GM23248 (cell line): ENCODE results near the gene SLC12A4. TPM values are rescaled to one million over a fixed set of nuclear protein-coding genes. Genes with fewer than 3 reads are reported as not detected.

Experiments used
- DNase-seq: peaks from one replicate; pipeline ENCODE4 v3.0.0-alpha.2; 2015
- H2AFZ ChIP-seq: fragments of 200-600 bp; sonication (generic); 2 replicates; pipeline ENCODE4 v1.6.1; 2016; ENCODE audit warnings: antibody characterized with exemption
- H3F3A ChIP-seq: fragments of 200-600 bp; sonication (generic); 2 replicates; pipeline ENCODE4 v1.6.1; 2016; ENCODE audit warnings: mild to moderate bottlenecking, antibody characterized with exemption, mixed run types; ENCODE audit not compliant: insufficient read depth
- H3K27ac ChIP-seq: fragments of 200-600 bp; sonication (generic); 2 replicates; pipeline ENCODE4 v1.5.1; 2016; ENCODE audit warnings: mild to moderate bottlenecking
- H3K27me3 ChIP-seq: fragments of 200-600 bp; sonication (generic); replicated peaks from 2 replicates; pipeline ENCODE4 v1.6.1; 2016; ENCODE audit warnings: mild to moderate bottlenecking; ENCODE audit not compliant: insufficient read depth
- H3K36me3 ChIP-seq: fragments of 200-600 bp; sonication (generic); 2 replicates; pipeline ENCODE4 v1.6.1; 2016; ENCODE audit warnings: low read depth, mild to moderate bottlenecking
- H3K4me1 ChIP-seq: fragments of 200-600 bp; sonication (generic); 2 replicates; pipeline ENCODE4 v1.6.1; 2016; ENCODE audit warnings: mild to moderate bottlenecking; ENCODE audit not compliant: insufficient read depth
- H3K4me2 ChIP-seq: fragments of 200-600 bp; sonication (generic); one replicate; pipeline ENCODE4 v1.6.1; 2016; ENCODE audit warnings: mild to moderate bottlenecking; ENCODE audit not compliant: unreplicated experiment
- H3K4me3 ChIP-seq: fragments of 200-600 bp; sonication (generic); 2 replicates; pipeline ENCODE4 v1.5.1; 2016; ENCODE audit warnings: mild to moderate bottlenecking
- H3K79me2 ChIP-seq: fragments of 200-600 bp; sonication (generic); 2 replicates; pipeline ENCODE4 v1.6.1; 2016; ENCODE audit warnings: mild to moderate bottlenecking; ENCODE audit not compliant: insufficient read depth
- H3K9ac ChIP-seq: fragments of 200-600 bp; sonication (generic); 2 replicates; pipeline ENCODE4 v1.6.1; 2016; ENCODE audit warnings: mild to moderate bottlenecking
- H3K9me2 ChIP-seq: fragments of 200-600 bp; sonication (generic); 2 replicates; pipeline ENCODE4 v1.6.1; 2016; ENCODE audit warnings: mixed run types, mild to moderate bottlenecking, moderate library complexity; ENCODE audit not compliant: insufficient read depth
- H3K9me3 ChIP-seq: fragments of 200-600 bp; sonication (generic); one replicate; pipeline ENCODE4 v1.6.1; 2017; ENCODE audit warnings: low read depth
- H4K20me1 ChIP-seq: fragments of 200-600 bp; sonication (generic); 2 replicates; pipeline ENCODE4 v1.6.0; 2016; ENCODE audit not compliant: insufficient read depth
- EZH2 ChIP-seq: fragments of 200-600 bp; sonication (generic); IDR thresholded peaks from 2 replicates; pipeline ENCODE4 v1.6.1; 2018; ENCODE audit warnings: antibody characterized with exemption, mild to moderate bottlenecking; ENCODE audit not compliant: insufficient read depth, poor library complexity, severe bottlenecking
- EZH2phosphoT487 ChIP-seq: fragments of 200-600 bp; sonication (generic); IDR thresholded peaks from 2 replicates; pipeline ENCODE4 v1.6.1; 2018; ENCODE audit warnings: antibody characterized with exemption, moderate library complexity, mild to moderate bottlenecking, low read depth; ENCODE audit not compliant: insufficient read depth
- WGBS, 2 experiments: methylation state at CpG; one replicate each; pipeline ENCODE4 v1.1.6; 2015 to 2017; ENCODE audit warnings: low lambda C conversion rate in 2 of 2, low coverage in 1 of 2; ENCODE audit errors: missing lambda C conversion rate in 2 of 2; 5-methylcytosine and 5-hydroxymethylcytosine counted together
- in situ Hi-C: fragments of 300-500 bp; cut with MboI; formaldehyde crosslinking; loops from 2 replicates; pipeline ENCODE4 v1.15.0; 2020
- polyA plus RNA-seq: library from polyadenylated mRNA; unstranded; fragments of >200 nt; fragmentation: Nextera tagmentation; extraction: Ambion mirVana; gene quantifications from 2 replicates; pipeline ENCODE4 v1.2.1, GENCODE V29; 2016
- total RNA-seq: library from RNA; depleted of rRNA; stranded (reverse); fragments of >200 nt; shearing (Covaris generic); gene quantifications from 2 replicates; pipeline ENCODE4 v1.2.3, GENCODE V29; 2014

The SLC12A4 gene
- total and polyA plus RNA-seq, 2 experiments from 2014 or later = 63.0 to 101 TPM

- no peaks in the 10 kb centered on the region for H3K9me2 ChIP-seq
- H3K4me2 ChIP-seq = peak overlapping the region; percentile 99
- H3K79me2 ChIP-seq = peaks cover 64% of the 10 kb centered on the region
- H3K4me1 ChIP-seq = peaks cover 18% of the 10 kb centered on the region
- no peaks in the 10 kb centered on the region for H3K27me3 ChIP-seq
- H3K27ac ChIP-seq = peak overlapping the region; percentile 80
- in situ Hi-C loops = no loop called here
- TF ChIP-seq EZH2phosphoT487 (no peak), EZH2 (no peak)
- H3K9ac ChIP-seq = peak overlapping the region; percentile 98
- H4K20me1 ChIP-seq = 0 out of 2 replicates have a peak, but pooled peaks cover 3% of the 10 kb centered on the region
- H3K36me3 ChIP-seq = peaks cover 15% of the 10 kb centered on the region
- no peak overlapping the region for H2AFZ ChIP-seq
- DNase-seq = peak; percentile 61
- WGBS, 2 experiments = 24 to 30% methylated on average over 3 of the region's 3 CpGs
- peak overlapping the region; percentile 94 for H3K4me3 ChIP-seq
- H3F3A ChIP-seq = peaks cover 4% of the 10 kb centered on the region; the same call in 1 of the 2 replicates
- no peaks in the 10 kb centered on the region for H3K9me3 ChIP-seq
Observed at GRCh38 chr16:67966549-67967182, 1.8 kb downstream of the SLC12A4 start.

GRCh38 chr16:67965668-67966548 lies 2.5 kb downstream of the SLC12A4 start:
- no peak for DNase-seq
- WGBS, 2 experiments = 67 to 70% methylated on average over 11 of the region's 11 CpGs
- Histone ChIP-seq H3K4me3 (peak overlapping the region; percentile 94), H3K79me2 (peaks cover 72% of the 10 kb centered on the region), H3K27ac (peak overlapping the region; percentile 80), H3K9me3 (no peaks in the 10 kb centered on the region), H3K4me2 (peak overlapping the region; percentile 99), H3K4me1 (peaks cover 18% of the 10 kb centered on the region), H3F3A (peaks cover 8% of the 10 kb centered on the region), H3K9ac (peak overlapping the region; percentile 98), H3K36me3 (peaks cover 23% of the 10 kb centered on the region), H4K20me1 (0 out of 2 replicates have a peak, but pooled peaks cover 3% of the 10 kb centered on the region), H2AFZ (no peak overlapping the region), H3K9me2 (no peaks in the 10 kb centered on the region), H3K27me3 (no peaks in the 10 kb centered on the region)
- in situ Hi-C loops = no loop called here
- TF ChIP-seq EZH2 = no peak
- no peak for TF ChIP-seq EZH2phosphoT487

- no peak for TF ChIP-seq EZH2phosphoT487
Observed at GRCh38 chr16:67964477-67965131, 3.8 kb downstream of the SLC12A4 start.

GRCh38 chr16:67963662-67964321 lies 4.6 kb downstream of the SLC12A4 start:
- H3F3A ChIP-seq = peaks cover 16% of the 10 kb centered on the region
- H3K9ac ChIP-seq = no peak overlapping the region

More at GRCh38 chr16:67964477-67965131, 3.8 kb downstream of the SLC12A4 start:
- H3K36me3 ChIP-seq = peaks cover 23% of the 10 kb centered on the region
- H3K4me2 ChIP-seq = peak overlapping the region; percentile 3
- peaks cover 30% of the 10 kb centered on the region for H3K4me1 ChIP-seq
- no peak overlapping the region for H2AFZ ChIP-seq
- no peak for DNase-seq
- H3K9me3 ChIP-seq = no peaks in the 10 kb centered on the region
- H3K27ac ChIP-seq = no peak overlapping the region
- H3K9me2 ChIP-seq = no peaks in the 10 kb centered on the region
- 50 to 53% methylated on average over 6 of the region's 6 CpGs for WGBS, 2 experiments
- no peaks in the 10 kb centered on the region for H3K27me3 ChIP-seq
- no peak overlapping the region for H3K4me3 ChIP-seq
- H3K79me2 ChIP-seq = peaks cover 85% of the 10 kb centered on the region
- in situ Hi-C loops = no loop called here
- H3F3A ChIP-seq = peaks cover 16% of the 10 kb centered on the region
- 0 out of 2 replicates have a peak, but pooled peaks cover 3% of the 10 kb centered on the region for H4K20me1 ChIP-seq
- no peak overlapping the region for H3K9ac ChIP-seq

More at GRCh38 chr16:67963662-67964321, 4.6 kb downstream of the SLC12A4 start:
- TF ChIP-seq EZH2phosphoT487 (no peak), EZH2 (no peak)
- Histone ChIP-seq H4K20me1 (0 out of 2 replicates have a peak, but pooled peaks cover 3% of the 10 kb centered on the region), H3K4me2 (no peak overlapping the region), H2AFZ (no peak overlapping the region), H3K9me3 (no peaks in the 10 kb centered on the region), H3K27me3 (no peaks in the 10 kb centered on the region), H3K27ac (no peak overlapping the region), H3K4me1 (peaks cover 38% of the 10 kb centered on the region), H3K79me2 (peaks cover 93% of the 10 kb centered on the region), H3K9me2 (no peaks in the 10 kb centered on the region), H3K36me3 (peaks cover 24% of the 10 kb centered on the region), H3K4me3 (no peak overlapping the region)
- DNase-seq = peak; percentile 39
- 45 to 48% methylated on average over 20 to 32 of the region's 32 CpGs for WGBS, 2 experiments
- in situ Hi-C loops = no loop called here
